CD4-positive, CD25-positive, alpha-beta regulatory T cell (primary cell): ENCODE data around the gene FN3KRP. TPM values are rescaled to one million over a fixed set of nuclear protein-coding genes. Genes with fewer than 3 reads are reported as not detected.

Experiments used
- ATAC-seq, 2 donors: fragments of 150-1000 bp; cut with Tn5 transposase; one replicate each; pipeline ENCODE4 v1.10.0; 2021; ENCODE audit warnings: low read depth in 2 of 2, moderate number of reproducible peaks in 2 of 2, moderate library complexity in 1 of 2
- DNase-seq, 3 donors: peaks; one replicate each; pipeline versions ENCODE4 v3.0.0 to v3.0.0-alpha.2; 2012 to 2022; ENCODE audit warnings: mixed read lengths in 1 of 3
- H3K27ac ChIP-seq: one replicate; pipeline ENCODE4 v1.7.0; 2013; ENCODE audit warnings: mild to moderate bottlenecking, low read length; ENCODE audit not compliant: insufficient read depth, poor library complexity, severe bottlenecking
- H3K27me3 ChIP-seq: one replicate; pipeline ENCODE4 v1.7.0; 2013; ENCODE audit warnings: low read length; ENCODE audit not compliant: control insufficient read depth, insufficient read depth
- H3K36me3 ChIP-seq: one replicate; pipeline ENCODE4 v1.7.0; 2013; ENCODE audit warnings: mild to moderate bottlenecking, low read length, moderate library complexity; ENCODE audit not compliant: control insufficient read depth, insufficient read depth
- H3K4me1 ChIP-seq: 2 replicates; pipeline ENCODE4 v1.7.0; 2013; ENCODE audit warnings: mild to moderate bottlenecking, low read length; ENCODE audit not compliant: insufficient read depth, control insufficient read depth, poor library complexity, severe bottlenecking
- H3K4me3 ChIP-seq: one replicate; pipeline ENCODE4 v1.7.0; 2013; ENCODE audit warnings: low read depth, mild to moderate bottlenecking, low read length, moderate library complexity
- H3K9me3 ChIP-seq, 2 experiments: 1 replicate in 1 of 2; 2 replicates in 1 of 2; pipeline ENCODE4 v1.7.0; 2013; ENCODE audit warnings: low read length in 2 of 2, mild to moderate bottlenecking in 1 of 2, moderate library complexity in 1 of 2; ENCODE audit not compliant: control insufficient read depth in 2 of 2
- H3K27ac Mint-ChIP-seq, 3 donors: one replicate each; pipeline ENCODE4 v1.8.0; 2020 to 2022; ENCODE audit warnings: mild to moderate bottlenecking in 3 of 3, mixed read lengths in 3 of 3, moderate library complexity in 2 of 3
- H3K27me3 Mint-ChIP-seq: one replicate; pipeline ENCODE4 v1.8.0; 2022; ENCODE audit warnings: mild to moderate bottlenecking, mixed read lengths
- H3K36me3 Mint-ChIP-seq: one replicate; pipeline ENCODE4 v1.8.0; 2020; ENCODE audit warnings: mixed read lengths
- H3K4me1 Mint-ChIP-seq, 4 donors: one replicate each; pipeline ENCODE4 v1.8.0; 2020 to 2022; ENCODE audit warnings: mixed read lengths in 4 of 4, mild to moderate bottlenecking in 1 of 4
- H3K4me3 Mint-ChIP-seq, 4 donors: one replicate each; pipeline ENCODE4 v1.8.0; 2020 to 2022; ENCODE audit warnings: mild to moderate bottlenecking in 4 of 4, mixed read lengths in 4 of 4, moderate library complexity in 3 of 4
- H3K9me3 Mint-ChIP-seq, 7 donors: one replicate each; pipeline ENCODE4 v1.8.0; 2020 to 2022; ENCODE audit warnings: mixed read lengths in 7 of 7, mild to moderate bottlenecking in 3 of 7, moderate library complexity in 2 of 7
- polyA plus RNA-seq, 4 donors: library from polyadenylated mRNA; unstranded; fragments of 300-500 nt; fragmentation: Illumina TruSeq; gene quantifications; one replicate each; pipeline ENCODE4 v1.2.3, GENCODE V29; 2021
- total RNA-seq: library from RNA; stranded (reverse); gene quantifications from one replicate; pipeline ENCODE4 v1.2.3, GENCODE V29; 2022

FN3KRP gene
- total and polyA plus RNA-seq, 5 donors from 2014 or later = 25.3 to 36.7 (median 32.1) TPM

- Mint-ChIP-seq H3K9me3 (no peaks in the 10 kb centered on the region), H3K27me3 (no peaks in the 10 kb centered on the region), H3K4me3 (no peak overlapping the region), H3K36me3 (peaks cover 14% of the 10 kb centered on the region), H3K4me1 (peaks cover 8 to 15% (median 10%) of the 10 kb centered on the region in 4 donors), H3K27ac (no peak overlapping the region)
- Histone ChIP-seq H3K4me3 (no peak overlapping the region), H3K4me1 (peaks cover 7% of the 10 kb centered on the region), H3K9me3 (no peaks in the 10 kb centered on the region), H3K27me3 (no peaks in the 10 kb centered on the region), H3K36me3 (peaks cover 9% of the 10 kb centered on the region), H3K27ac (no peak overlapping the region)
- peak in 1 of 3 donors; percentile 26 for DNase-seq
- peak in 1 of 2 donors; percentile 31 for ATAC-seq
Measured at GRCh38 chr17:82775001-82775823, 58.7 kb downstream of the FN3KRP start.

GRCh38 chr17:82776454-82776853 is 59.9 kb downstream of the FN3KRP start:
- H3K36me3 Mint-ChIP-seq = peaks cover 14% of the 10 kb centered on the region
- Histone ChIP-seq H3K27me3 (no peaks in the 10 kb centered on the region), H3K9me3 (no peaks in the 10 kb centered on the region), H3K27ac (no peak overlapping the region), H3K4me3 (no peak overlapping the region), H3K4me1 (peaks cover 7% of the 10 kb centered on the region), H3K36me3 (peaks cover 9% of the 10 kb centered on the region)
- H3K9me3 Mint-ChIP-seq = no peaks in the 10 kb centered on the region
- H3K27ac Mint-ChIP-seq = peak overlapping the region in 1 of 3 donors; percentile 21
- H3K27me3 Mint-ChIP-seq = no peaks in the 10 kb centered on the region
- no peak overlapping the region for H3K4me3 Mint-ChIP-seq
- DNase-seq = peak in 1 of 3 donors; percentile 18
- H3K4me1 Mint-ChIP-seq = peaks cover 8 to 15% (median 10%) of the 10 kb centered on the region in 4 donors
- ATAC-seq = no peak

Other genes with a start within 250 kb of the FN3KRP start
- gene FOXK2, start 197.0 kb upstream of the FN3KRP start, total RNA-seq = 55.6 TPM
- gene FOXK2, start 197.0 kb upstream of the FN3KRP start, polyA plus RNA-seq = 1 to 10 TPM; 2.2 to 4.9 (median 3.8) TPM
- 86.8 TPM for gene WDR45B, start 68.3 kb upstream of the FN3KRP start, total RNA-seq
- 10 to 100 TPM; 35.1 to 45.2 (median 38.0) TPM for gene WDR45B, start 68.3 kb upstream of the FN3KRP start, polyA plus RNA-seq
- gene RAB40B, start 18.0 kb upstream of the FN3KRP start, total RNA-seq = 4.9 TPM
- 1 to 10 TPM; 2.2 to 5.3 (median 3.4) TPM for gene RAB40B, start 18.0 kb upstream of the FN3KRP start, polyA plus RNA-seq
- 2.0 TPM for gene FN3K, start 18.9 kb downstream of the FN3KRP start, total RNA-seq
- under 1 TPM; 0.18 to 0.74 (median 0.25) TPM for gene FN3K, start 18.9 kb downstream of the FN3KRP start, polyA plus RNA-seq
- gene TBCD, start 35.4 kb downstream of the FN3KRP start, total RNA-seq = 86.4 TPM
- 100 to 1,000 TPM in 1 of 4 donors, 10 to 100 TPM in 3; 39.2 to 146 (median 79.2) TPM for gene TBCD, start 35.4 kb downstream of the FN3KRP start, polyA plus RNA-seq
- gene ZNF750, start 123.3 kb downstream of the FN3KRP start, total RNA-seq = not detected
- gene ZNF750, start 123.3 kb downstream of the FN3KRP start, polyA plus RNA-seq = under 1 TPM in 1 of 4 donors, not detected in 3; 0.07 TPM